HepG2 (cell line): Measurements from ENCODE around the gene CYSTM1. TPM values are rescaled to one million over a fixed set of nuclear protein-coding genes. Genes with fewer than 3 reads are reported as not detected.

ENCODE experiments used
- ATAC-seq: fragments of 200-7000 bp; cut with Tn5 transposase; 3 replicates; pipeline ENCODE4 v1.9.1; 2020; ENCODE audit warnings: mild to moderate bottlenecking, moderate library complexity
- BruUV-seq: library from RNA; stranded (reverse); fragments of 400-500 nt; replicated peaks from 2 replicates; lab custom pipeline; 2021; lab: Mats Ljungman, UMichigan
- CTCF ChIA-PET: fragments of 300-600 bp; formaldehyde crosslinking; extraction: SDS; loops from one replicate; lab custom pipeline; 2021; ENCODE audit warnings: low total read pairs, inconsistent platforms, low intra/inter-chr PET ratio; lab: Yijun Ruan, JAX
- POLR2A ChIA-PET: fragments of 350-600 bp; sonication (Branson Sonifier 250); formaldehyde crosslinking; loops from one replicate; lab custom pipeline; 2020; ENCODE audit warnings: antibody characterized with exemption, inconsistent platforms; lab: Yijun Ruan, JAX
- DNase-seq: peaks from one replicate; pipeline ENCODE4 v3.0.0-alpha.2; 2015; ENCODE audit warnings: low spot score
- FAIRE-seq: peaks from 3 replicates; lab custom pipeline; 2011; peaks lifted over from hg19 to GRCh38; lab: Jason Lieb, UNC
- H2AFZ ChIP-seq: one replicate; pipeline ENCODE4 v1.6.1; 2011; ENCODE audit warnings: low read length, inconsistent platforms
- H3K27ac ChIP-seq: fragments of 300-600 bp; 3 replicates; pipeline ENCODE4 v1.8.0; 2011; ENCODE audit warnings: mixed run types, mild to moderate bottlenecking, mixed read lengths, low read length, inconsistent platforms; ENCODE audit not compliant: insufficient read depth; ENCODE audit errors: extremely low read length
- H3K27me3 ChIP-seq, 2 experiments: fragments of 200-600 bp in 1 of 2; 2 replicates in 1 of 2; 3 replicates in 1 of 2; pipeline versions ENCODE4 v1.6.0 to v1.8.0; 2011; ENCODE audit warnings: low read length in 2 of 2, mild to moderate bottlenecking in 2 of 2, moderate library complexity in 2 of 2, inconsistent platforms in 1 of 2; ENCODE audit not compliant: insufficient read depth in 2 of 2, control insufficient read depth in 1 of 2
- H3K36me3 ChIP-seq, 2 experiments: fragments of 200-600 bp in 1 of 2; replicated peaks in 1 of 2; 2 replicates in 1 of 2; 3 replicates in 1 of 2; pipeline versions ENCODE4 v1.5.1 to v1.8.0; 2011; ENCODE audit warnings: low read length in 2 of 2, inconsistent platforms in 1 of 2; ENCODE audit not compliant: insufficient read depth in 2 of 2, control insufficient read depth in 1 of 2
- H3K4me1 ChIP-seq: 2 replicates; pipeline ENCODE4 v1.5.1; 2012; ENCODE audit warnings: low read length, inconsistent platforms; ENCODE audit not compliant: insufficient read depth
- H3K4me2 ChIP-seq: 2 replicates; pipeline ENCODE4 v1.6.0; 2011; ENCODE audit warnings: low read depth, low read length, inconsistent platforms
- H3K4me3 ChIP-seq, 3 experiments: fragments of 200-600 bp in 1 of 3; sonication (generic), shearing (Covaris generic) in 1 of 3; replicated peaks in 1 of 3; 2 replicates each; pipeline ENCODE4 v1.5.1; 2011 to 2016; ENCODE audit warnings: low read length in 3 of 3, inconsistent platforms in 2 of 3, low read depth in 2 of 3, mild to moderate bottlenecking in 2 of 3, control low read depth in 1 of 3, mixed read lengths in 1 of 3; ENCODE audit not compliant: insufficient read depth in 1 of 3
- H3K79me2 ChIP-seq: one replicate; pipeline ENCODE4 v1.6.1; 2011; ENCODE audit warnings: low read length, inconsistent platforms; ENCODE audit not compliant: insufficient read depth
- H3K9ac ChIP-seq: 2 replicates; pipeline ENCODE4 v1.6.0; 2011; ENCODE audit warnings: mild to moderate bottlenecking, low read depth, low read length, inconsistent platforms; ENCODE audit not compliant: insufficient read depth
- H3K9me3 ChIP-seq: 2 replicates; pipeline ENCODE4 v1.5.1; 2012; ENCODE audit warnings: mild to moderate bottlenecking, low read length
- H4K20me1 ChIP-seq: 2 replicates; pipeline ENCODE4 v1.6.0; 2011; ENCODE audit warnings: inconsistent platforms, mild to moderate bottlenecking, low read length, moderate library complexity; ENCODE audit not compliant: insufficient read depth
- ARID2 ChIP-seq: sonication (generic); formaldehyde crosslinking; IDR thresholded peaks from 2 replicates; pipeline ENCODE4 v1.8.1; 2022; ENCODE audit warnings: mild to moderate bottlenecking, missing genetic modification reagents, borderline replicate concordance
- ATF6 ChIP-seq: sonication (generic); formaldehyde crosslinking; conservative IDR thresholded peaks from 2 replicates; pipeline ENCODE4 v1.4.0; 2020; ENCODE audit warnings: missing genetic modification reagents
- DNMT3B ChIP-seq: conservative IDR thresholded peaks from 2 replicates; pipeline ENCODE4 v1.6.1; 2016; ENCODE audit warnings: missing biosample characterization, control low read depth
- LCORL ChIP-seq, 2 experiments: fragments of 450-650 bp in 1 of 2; sonication (generic) in 1 of 2; formaldehyde crosslinking in 1 of 2; IDR thresholded peaks; 2 replicates each; pipeline versions ENCODE4 v1.5.0 to v1.6.1; 2017 to 2020; ENCODE audit warnings: antibody characterized with exemption in 1 of 2, missing genetic modification reagents in 1 of 2
- MXD4 ChIP-seq: IDR thresholded peaks from 2 replicates; pipeline ENCODE4 v1.6.1; 2016; ENCODE audit warnings: mild to moderate bottlenecking, missing biosample characterization, missing genetic modification reagents
- NR2C2 ChIP-seq: sonication (generic); formaldehyde crosslinking; IDR thresholded peaks from 2 replicates; pipeline ENCODE4 v1.4.0; 2020; ENCODE audit warnings: missing genetic modification reagents, mild to moderate bottlenecking, moderate library complexity, borderline replicate concordance
- PTBP1 ChIP-seq: fragments of 200-400 bp; formaldehyde crosslinking; IDR thresholded peaks from 2 replicates; pipeline ENCODE4 v1.6.1; 2018; ENCODE audit warnings: low read length, low read depth; ENCODE audit not compliant: poor library complexity, severe bottlenecking
- SATB2 ChIP-seq: sonication (generic); formaldehyde crosslinking; IDR thresholded peaks from 2 replicates; pipeline ENCODE4 v1.5.0; 2020; ENCODE audit warnings: missing genetic modification reagents
- THAP11 ChIP-seq: IDR thresholded peaks from 2 replicates; pipeline ENCODE4 v1.6.1; 2016; ENCODE audit warnings: missing biosample characterization, missing genetic modification reagents
- TRIM24 ChIP-seq: sonication (generic); formaldehyde crosslinking; IDR thresholded peaks from 2 replicates; pipeline ENCODE4 v1.8.0; 2022; ENCODE audit warnings: mild to moderate bottlenecking, missing genetic modification reagents
- ZBTB25 ChIP-seq: IDR thresholded peaks from 2 replicates; pipeline ENCODE4 v1.6.1; 2018; ENCODE audit warnings: missing genetic modification reagents
- ZFX ChIP-seq: sonication (generic); formaldehyde crosslinking; IDR thresholded peaks from 2 replicates; pipeline ENCODE4 v1.4.0; 2020; ENCODE audit warnings: mild to moderate bottlenecking, low read depth, missing genetic modification reagents, moderate library complexity
- ZMYM3 ChIP-seq: sonication (generic); formaldehyde crosslinking; IDR thresholded peaks from 2 replicates; pipeline ENCODE4 v1.5.1; 2020; ENCODE audit warnings: mild to moderate bottlenecking, missing genetic modification reagents
- ZNF460 ChIP-seq: sonication (generic); formaldehyde crosslinking; IDR thresholded peaks from 2 replicates; pipeline ENCODE4 v1.5.1; 2020; ENCODE audit warnings: missing genetic modification reagents, mild to moderate bottlenecking, borderline replicate concordance
- ZNF616 ChIP-seq: sonication (generic); formaldehyde crosslinking; IDR thresholded peaks from 2 replicates; pipeline ENCODE4 v1.5.0; 2020; ENCODE audit warnings: low read depth, mild to moderate bottlenecking, missing genetic modification reagents
- ZNF75D ChIP-seq: sonication (generic); formaldehyde crosslinking; IDR thresholded peaks from 2 replicates; pipeline ENCODE4 v1.8.1; 2023; ENCODE audit warnings: missing genetic modification reagents, mild to moderate bottlenecking, borderline replicate concordance
- ZNF770 ChIP-seq: sonication (generic); formaldehyde crosslinking; IDR thresholded peaks from 2 replicates; pipeline ENCODE4 v1.5.0; 2020; ENCODE audit warnings: mild to moderate bottlenecking, missing genetic modification reagents
- ZNF790 ChIP-seq: sonication (generic); formaldehyde crosslinking; IDR thresholded peaks from 2 replicates; pipeline ENCODE4 v1.8.0; 2022; ENCODE audit warnings: missing genetic modification reagents, mild to moderate bottlenecking, borderline replicate concordance
- WGBS: methylation state at CpG from one replicate; pipeline ENCODE4 v1.1.6; 2017; ENCODE audit warnings: low lambda C conversion rate; 5-methylcytosine and 5-hydroxymethylcytosine counted together
- in situ Hi-C: cut with HindIII; loops from 2 replicates; pipeline ENCODE4 v1.10.0; 2017; ENCODE audit warnings: low pct_unique_long_range_greater_than_20kb; ENCODE audit not compliant: extremely low pct_ligation_motif_present
- intact Hi-C: fragments of 100-400 bp; cut with micrococcal nuclease; formaldehyde crosslinking; loops from one replicate; pipeline ENCODE4 v1.10.0; 2022; ENCODE audit not compliant: unreplicated experiment
- polyA plus RNA-seq, 8 experiments: library from polyadenylated mRNA; depleted of rRNA in 3 of 8; stranded (reverse) in 7 of 8; unstranded in 1 of 8; fragments of >200 nt; fragmentation: Illumina TruSeq in 4 of 8; extraction: Trizol in 4 of 8; gene quantifications; 2 replicates each; pipeline versions ENCODE4 v1.2.1 to v1.2.3, GENCODE V29; 2011 to 2016; ENCODE audit warnings: low read depth in 4 of 8, missing spikeins in 1 of 8, mixed read lengths in 1 of 8; ENCODE audit not compliant: insufficient read depth in 1 of 8
- total RNA-seq, 5 experiments: library from RNA; depleted of rRNA; stranded (reverse); fragments of >200 nt; fragmentation: Illumina TruSeq; extraction: Trizol; gene quantifications; 2 replicates each; pipeline ENCODE4 v1.2.3, GENCODE V29; 2016; ENCODE audit warnings: low read depth in 1 of 5

The CYSTM1 gene
- total and polyA plus RNA-seq, 2 of the 13 experiments (the other 11 are each of a cell fraction or from before 2014, with no cell fraction given): 40.0 to 73.4 TPM

- no peak for TF ChIP-seq ATF6 (CRISPR knock-in tag)
- no peak for TF ChIP-seq ZNF770
- TF ChIP-seq THAP11 (CRISPR knock-in tag): no peak
- no peak for TF ChIP-seq TRIM24
- no peak for TF ChIP-seq DNMT3B (CRISPR knock-in tag)
- TF ChIP-seq ZNF790: no peak
- TF ChIP-seq MXD4: no peak
- no peak for TF ChIP-seq ZNF460 (CRISPR knock-in tag)
- TF ChIP-seq ZFX (CRISPR knock-in tag): no peak
- TF ChIP-seq ARID2 (CRISPR knock-in tag): no peak
- no peak for TF ChIP-seq PTBP1
- TF ChIP-seq LCORL (IDR thresholded peaks at IDR 0.05): no peak
- TF ChIP-seq LCORL (CRISPR knock-in tag; IDR thresholded peaks at IDR 0.05): no peak
- TF ChIP-seq ZNF75D (CRISPR knock-in tag): no peak
- TF ChIP-seq SATB2: no peak
- TF ChIP-seq ZBTB25 (CRISPR knock-in tag): no peak
- no peak for TF ChIP-seq ZMYM3 (CRISPR knock-in tag)
- no peak for TF ChIP-seq ZNF616
- no peak for TF ChIP-seq NR2C2 (CRISPR knock-in tag)
- H3K9ac ChIP-seq: no peak overlapping the region
- H3K4me3 ChIP-seq: no peak overlapping the region
- ATAC-seq: no peak
- FAIRE-seq: no peak
- no peaks in the 10 kb centered on the region for H4K20me1 ChIP-seq
- in situ Hi-C loops (no loop called here), intact Hi-C loops (no loop called here)
- H3K36me3 ChIP-seq: peaks cover 0 to 6% of the 10 kb centered on the region in 2 experiments; a peak in 4 of 5 replicates
- H3K9me3 ChIP-seq: no peaks in the 10 kb centered on the region
- DNase-seq: no peak
- H3K27ac ChIP-seq: no peak overlapping the region
- no peak overlapping the region for H2AFZ ChIP-seq
- H3K4me2 ChIP-seq: no peak overlapping the region
- ChIA-PET POLR2A (no interaction called here), CTCF (no interaction called here)
- whole genome bisulfite sequencing: 88% methylated on average over 1 of the region's 1 CpG
- H3K27me3 ChIP-seq: no peaks in the 10 kb centered on the region
- H3K4me1 ChIP-seq: peaks cover 31% of the 10 kb centered on the region
- no TSS peak for BruUV-seq
- H3K79me2 ChIP-seq: no peaks in the 10 kb centered on the region
These were observed 40.3 kb downstream of the CYSTM1 start for GRCh38 chr5:140215276-140215675.
